ENCODE results near the gene PARVA.
A peak's percentile ranks its signal among the peaks of the same experiment; 100 is the strongest.

GRCh38 chr11:12411806-12412727 is 34.7 kb downstream of the PARVA start:
- no peak for TF ChIP-seq MAFK (IDR thresholded peaks at IDR 0.05; ENCODE audit: low read depth, low read length)
- no peak for TF ChIP-seq MXI1 (IDR thresholded peaks at IDR 0.05; ENCODE audit: borderline replicate concordance, low read depth, low read length)
- peak; percentile 85 for TF ChIP-seq CTCF (conservative IDR thresholded peaks at IDR 0.05; ENCODE audit: low read depth, low read length)
- TF ChIP-seq CEBPB (IDR thresholded peaks at IDR 0.05; ENCODE audit: low read depth, low read length) = peak; percentile 84
- TF ChIP-seq SMC3 (IDR thresholded peaks at IDR 0.05; ENCODE audit: low read depth, low read length) = peak; percentile 91
- no peak for TF ChIP-seq POLR2A (IDR thresholded peaks at IDR 0.05; ENCODE audit: low read depth, low read length)
- no peak for TF ChIP-seq RFX5 (IDR thresholded peaks at IDR 0.05; ENCODE audit: low read depth, low read length)
- TF ChIP-seq BHLHE40 (IDR thresholded peaks at IDR 0.05; ENCODE audit: low read depth, low read length) = no peak
- no peak for TF ChIP-seq CHD1 (IDR thresholded peaks at IDR 0.05; ENCODE audit: low read depth, low read length)
- TF ChIP-seq RAD21 (IDR thresholded peaks at IDR 0.05; ENCODE audit: low read length) = peak; percentile 84
- no peak for TF ChIP-seq RCOR1 (IDR thresholded peaks at IDR 0.05; ENCODE audit: insufficient replicate concordance, low read length)
- TF ChIP-seq, protein P1, sequence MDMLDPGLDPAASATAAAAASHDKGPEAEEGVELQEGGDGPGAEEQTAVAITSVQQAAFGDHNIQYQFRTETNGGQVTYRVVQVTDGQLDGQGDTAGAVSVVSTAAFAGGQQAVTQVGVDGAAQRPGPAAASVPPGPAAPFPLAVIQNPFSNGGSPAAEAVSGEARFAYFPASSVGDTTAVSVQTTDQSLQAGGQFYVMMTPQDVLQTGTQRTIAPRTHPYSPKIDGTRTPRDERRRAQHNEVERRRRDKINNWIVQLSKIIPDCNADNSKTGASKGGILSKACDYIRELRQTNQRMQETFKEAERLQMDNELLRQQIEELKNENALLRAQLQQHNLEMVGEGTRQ (IDR thresholded peaks at IDR 0.05; ENCODE audit: low read depth, low read length) = no peak
